Neural cell (in vitro differentiated cells): Measurements from ENCODE around the gene UBE2QL1. TPM values are rescaled to one million over a fixed set of nuclear protein-coding genes. Genes with fewer than 3 reads are reported as not detected.

ENCODE experiments used
- H2AFZ ChIP-seq: fragments of 200-600, 300-800 bp; sonication (generic), shearing (Covaris generic); 2 replicates; pipeline ENCODE4 v1.6.0; 2014; ENCODE audit warnings: low read depth, mild to moderate bottlenecking, antibody characterized with exemption, low read length, moderate library complexity
- H3F3A ChIP-seq: fragments of 200-600 bp; shearing (Covaris generic); 2 replicates; pipeline ENCODE4 v1.6.1; 2016; ENCODE audit warnings: mild to moderate bottlenecking, moderate library complexity, mixed read lengths, antibody characterized with exemption, low read length; ENCODE audit not compliant: insufficient read depth, poor library complexity, severe bottlenecking
- H3K27ac ChIP-seq: fragments of 200-600, 300-800 bp; sonication (generic), shearing (Covaris generic); 2 replicates; pipeline ENCODE4 v1.5.1; 2014; ENCODE audit warnings: mild to moderate bottlenecking, low read length, moderate library complexity
- H3K27me3 ChIP-seq: fragments of 300-800, 200-600 bp; sonication (generic), shearing (Covaris generic); 2 replicates; pipeline ENCODE4 v1.6.0; 2014; ENCODE audit warnings: mild to moderate bottlenecking, low read depth, low read length, moderate library complexity; ENCODE audit not compliant: insufficient read depth
- H3K36me3 ChIP-seq: fragments of 300-800, 200-600 bp; sonication (generic), shearing (Covaris generic); 2 replicates; pipeline ENCODE4 v1.5.1; 2014; ENCODE audit warnings: mild to moderate bottlenecking, antibody characterized with exemption, low read length, moderate library complexity; ENCODE audit not compliant: insufficient read depth
- H3K4me2 ChIP-seq: fragments of 300-800, 200-600 bp; sonication (generic), shearing (Covaris generic); 2 replicates; pipeline ENCODE4 v1.6.0; 2014; ENCODE audit warnings: mild to moderate bottlenecking, low read length
- H3K4me3 ChIP-seq: fragments of 300-800, 200-600 bp; sonication (generic), shearing (Covaris generic); 2 replicates; pipeline ENCODE4 v1.5.1; 2014; ENCODE audit warnings: mild to moderate bottlenecking, low read length, moderate library complexity
- H3K79me2 ChIP-seq: fragments of 200-600 bp; shearing (Covaris generic); replicated peaks from 2 replicates; pipeline ENCODE4 v1.6.0; 2014; ENCODE audit warnings: mild to moderate bottlenecking, low read length, moderate library complexity; ENCODE audit not compliant: insufficient read depth
- H3K9ac ChIP-seq: fragments of 300-800, 200-600 bp; sonication (generic), shearing (Covaris generic); 2 replicates; pipeline ENCODE4 v1.6.1; 2016; ENCODE audit warnings: mild to moderate bottlenecking, low read length, mixed read lengths
- H3K9me2 ChIP-seq: fragments of 200-600 bp; shearing (Covaris generic); 2 replicates; pipeline ENCODE4 v1.6.1; 2016; ENCODE audit warnings: mild to moderate bottlenecking, low read length, mixed read lengths; ENCODE audit not compliant: insufficient read depth
- H3K9me3 ChIP-seq: fragments of 200-600, 300-800 bp; sonication (generic), shearing (Covaris generic); 2 replicates; pipeline ENCODE4 v1.6.1; 2016; ENCODE audit warnings: mild to moderate bottlenecking, mixed run types, low read length, moderate library complexity, mixed read lengths
- H4K20me1 ChIP-seq: fragments of 200-600 bp; shearing (Covaris generic); 2 replicates; pipeline ENCODE4 v1.6.1; 2016; ENCODE audit warnings: mild to moderate bottlenecking, mixed run types; ENCODE audit not compliant: insufficient read depth
- EP300 ChIP-seq: fragments of 450-650 bp; conservative IDR thresholded peaks from 2 replicates; pipeline ENCODE4 v1.6.1; 2014; ENCODE audit warnings: antibody characterized with exemption, mild to moderate bottlenecking, moderate library complexity; ENCODE audit not compliant: poor library complexity, severe bottlenecking
- EZH2 ChIP-seq: fragments of 200-600, 300-800 bp; shearing (Covaris generic), sonication (generic); IDR thresholded peaks from 2 replicates; pipeline ENCODE4 v1.6.1; 2014; ENCODE audit warnings: antibody characterized with exemption, low read length, borderline replicate concordance, mild to moderate bottlenecking; ENCODE audit not compliant: insufficient read depth, poor library complexity, severe bottlenecking
- MXI1 ChIP-seq: fragments of 450-650 bp; conservative IDR thresholded peaks from 2 replicates; pipeline ENCODE4 v1.6.1; 2014; ENCODE audit warnings: antibody characterized with exemption, mild to moderate bottlenecking; ENCODE audit not compliant: poor library complexity, severe bottlenecking
- POLR2AphosphoS5 ChIP-seq: IDR thresholded peaks from 2 replicates; pipeline ENCODE4 v1.6.1; 2012
- RAD21 ChIP-seq: fragments of 450-650 bp; conservative IDR thresholded peaks from 2 replicates; pipeline ENCODE4 v1.6.1; 2014; ENCODE audit warnings: antibody characterized with exemption, mild to moderate bottlenecking, moderate library complexity
- SMC3 ChIP-seq: fragments of 450-650 bp; conservative IDR thresholded peaks from 2 replicates; pipeline ENCODE4 v1.6.1; 2014; ENCODE audit warnings: antibody characterized with exemption, mild to moderate bottlenecking, moderate library complexity; ENCODE audit not compliant: poor library complexity
- TAF1 ChIP-seq: IDR thresholded peaks from 2 replicates; pipeline ENCODE4 v1.6.1; 2012; ENCODE audit warnings: low read depth
- polyA plus RNA-seq: library from polyadenylated mRNA; depleted of rRNA; stranded (reverse); fragments of >200 nt; gene quantifications from 2 replicates; pipeline ENCODE4 v1.2.3, GENCODE V29; 2014
- TF ChIP-seq, protein P1 (sequence below): IDR thresholded peaks from 2 replicates; pipeline ENCODE4 v1.6.1; 2012; ENCODE audit warnings: borderline replicate concordance
- TF ChIP-seq, protein P2 (sequence below): fragments of 450-650 bp; IDR thresholded peaks from 2 replicates; pipeline ENCODE4 v1.5.1; 2014; ENCODE audit warnings: antibody characterized with exemption, mild to moderate bottlenecking, moderate library complexity; ENCODE audit not compliant: poor library complexity, severe bottlenecking

Gene UBE2QL1
- polyA plus RNA-seq, 1 donor from 2014 or later = 13.8 TPM

DNA sequence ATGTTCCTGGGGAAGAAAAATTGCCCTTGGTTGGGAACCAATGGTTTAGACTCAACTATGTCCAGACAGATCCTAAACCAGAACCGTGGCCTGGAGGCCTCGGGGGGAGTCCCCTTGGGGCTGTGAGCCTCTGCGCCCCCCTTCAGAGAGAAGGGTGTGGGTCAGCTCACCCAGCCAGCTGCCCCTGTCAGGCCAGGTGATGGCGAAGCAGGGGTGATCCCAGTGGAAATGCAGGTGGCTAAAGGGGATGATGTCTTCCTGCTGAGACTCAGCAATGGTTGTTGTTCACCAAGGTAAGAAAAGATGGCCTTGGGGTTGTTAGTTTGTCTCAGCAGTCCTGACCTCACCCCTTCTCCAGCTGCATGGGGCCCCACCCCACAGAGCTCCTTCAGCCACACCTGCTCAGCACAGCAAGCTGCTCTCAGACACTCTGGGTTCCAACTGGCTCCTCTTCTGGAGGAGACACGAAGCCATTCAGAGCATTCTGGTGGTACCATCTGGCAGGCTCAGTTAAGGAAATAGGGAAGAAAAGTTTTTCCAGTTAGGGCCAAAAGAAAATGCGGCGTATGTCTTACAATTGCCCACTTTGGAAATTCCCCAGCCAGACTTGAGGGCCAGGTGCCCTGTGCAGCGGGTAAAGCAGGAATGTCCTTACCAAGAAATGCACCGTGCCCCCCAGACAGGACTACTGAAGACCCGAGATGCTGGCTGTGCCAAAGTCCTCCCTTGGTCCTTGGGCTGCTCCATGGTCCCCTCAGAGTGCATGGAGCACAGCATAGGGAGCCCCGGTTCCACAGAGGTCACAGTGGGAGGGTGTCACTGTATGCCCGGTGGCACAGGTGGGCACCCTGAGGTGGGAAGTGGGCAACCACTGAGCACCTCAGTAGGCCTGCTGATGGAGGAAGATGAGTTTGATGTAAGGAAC, 94.0 kb downstream of the UBE2QL1 start:
- Histone ChIP-seq H3K4me2 (no peak overlapping the region), H3K36me3 (no peaks in the 10 kb centered on the region), H3K27me3 (no peaks in the 10 kb centered on the region), H3K9me3 (no peaks in the 10 kb centered on the region), H2AFZ (no peak overlapping the region), H3K79me2 (no peaks in the 10 kb centered on the region), H3K9me2 (no peaks in the 10 kb centered on the region), H3K4me3 (no peak overlapping the region), H4K20me1 (no peaks in the 10 kb centered on the region), H3F3A (no peaks in the 10 kb centered on the region), H3K27ac (no peak overlapping the region), H3K9ac (no peak overlapping the region)
- TF ChIP-seq, protein P1, sequence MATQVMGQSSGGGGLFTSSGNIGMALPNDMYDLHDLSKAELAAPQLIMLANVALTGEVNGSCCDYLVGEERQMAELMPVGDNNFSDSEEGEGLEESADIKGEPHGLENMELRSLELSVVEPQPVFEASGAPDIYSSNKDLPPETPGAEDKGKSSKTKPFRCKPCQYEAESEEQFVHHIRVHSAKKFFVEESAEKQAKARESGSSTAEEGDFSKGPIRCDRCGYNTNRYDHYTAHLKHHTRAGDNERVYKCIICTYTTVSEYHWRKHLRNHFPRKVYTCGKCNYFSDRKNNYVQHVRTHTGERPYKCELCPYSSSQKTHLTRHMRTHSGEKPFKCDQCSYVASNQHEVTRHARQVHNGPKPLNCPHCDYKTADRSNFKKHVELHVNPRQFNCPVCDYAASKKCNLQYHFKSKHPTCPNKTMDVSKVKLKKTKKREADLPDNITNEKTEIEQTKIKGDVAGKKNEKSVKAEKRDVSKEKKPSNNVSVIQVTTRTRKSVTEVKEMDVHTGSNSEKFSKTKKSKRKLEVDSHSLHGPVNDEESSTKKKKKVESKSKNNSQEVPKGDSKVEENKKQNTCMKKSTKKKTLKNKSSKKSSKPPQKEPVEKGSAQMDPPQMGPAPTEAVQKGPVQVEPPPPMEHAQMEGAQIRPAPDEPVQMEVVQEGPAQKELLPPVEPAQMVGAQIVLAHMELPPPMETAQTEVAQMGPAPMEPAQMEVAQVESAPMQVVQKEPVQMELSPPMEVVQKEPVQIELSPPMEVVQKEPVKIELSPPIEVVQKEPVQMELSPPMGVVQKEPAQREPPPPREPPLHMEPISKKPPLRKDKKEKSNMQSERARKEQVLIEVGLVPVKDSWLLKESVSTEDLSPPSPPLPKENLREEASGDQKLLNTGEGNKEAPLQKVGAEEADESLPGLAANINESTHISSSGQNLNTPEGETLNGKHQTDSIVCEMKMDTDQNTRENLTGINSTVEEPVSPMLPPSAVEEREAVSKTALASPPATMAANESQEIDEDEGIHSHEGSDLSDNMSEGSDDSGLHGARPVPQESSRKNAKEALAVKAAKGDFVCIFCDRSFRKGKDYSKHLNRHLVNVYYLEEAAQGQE = no peak
- TF ChIP-seq, protein P2, sequence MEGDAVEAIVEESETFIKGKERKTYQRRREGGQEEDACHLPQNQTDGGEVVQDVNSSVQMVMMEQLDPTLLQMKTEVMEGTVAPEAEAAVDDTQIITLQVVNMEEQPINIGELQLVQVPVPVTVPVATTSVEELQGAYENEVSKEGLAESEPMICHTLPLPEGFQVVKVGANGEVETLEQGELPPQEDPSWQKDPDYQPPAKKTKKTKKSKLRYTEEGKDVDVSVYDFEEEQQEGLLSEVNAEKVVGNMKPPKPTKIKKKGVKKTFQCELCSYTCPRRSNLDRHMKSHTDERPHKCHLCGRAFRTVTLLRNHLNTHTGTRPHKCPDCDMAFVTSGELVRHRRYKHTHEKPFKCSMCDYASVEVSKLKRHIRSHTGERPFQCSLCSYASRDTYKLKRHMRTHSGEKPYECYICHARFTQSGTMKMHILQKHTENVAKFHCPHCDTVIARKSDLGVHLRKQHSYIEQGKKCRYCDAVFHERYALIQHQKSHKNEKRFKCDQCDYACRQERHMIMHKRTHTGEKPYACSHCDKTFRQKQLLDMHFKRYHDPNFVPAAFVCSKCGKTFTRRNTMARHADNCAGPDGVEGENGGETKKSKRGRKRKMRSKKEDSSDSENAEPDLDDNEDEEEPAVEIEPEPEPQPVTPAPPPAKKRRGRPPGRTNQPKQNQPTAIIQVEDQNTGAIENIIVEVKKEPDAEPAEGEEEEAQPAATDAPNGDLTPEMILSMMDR = no peak
- no peak for TF ChIP-seq EP300
- TF ChIP-seq TAF1 = no peak
- TF ChIP-seq SMC3 = no peak
- no peak for TF ChIP-seq RAD21

DNA sequence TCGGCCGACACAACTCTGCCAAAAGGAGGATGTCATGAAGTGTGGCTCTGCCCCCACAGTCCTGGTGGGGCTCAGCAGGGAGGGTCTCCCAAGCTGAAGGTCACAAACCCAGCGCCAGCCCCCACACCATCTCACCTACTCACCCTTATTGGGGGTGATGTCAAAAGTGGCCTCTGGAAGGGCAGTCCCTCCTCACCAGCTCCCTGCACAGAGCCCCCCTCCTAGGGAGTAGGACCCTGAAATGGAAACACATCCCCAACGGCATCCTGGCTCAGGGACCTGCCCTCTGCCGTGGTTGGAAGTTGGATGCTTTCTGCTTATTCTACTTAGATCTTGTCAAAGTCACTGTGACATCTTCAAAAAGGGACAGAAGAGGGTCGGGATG, 94.7 kb downstream of the UBE2QL1 start:
- H4K20me1 ChIP-seq = no peaks in the 10 kb centered on the region
- no peaks in the 10 kb centered on the region for H3K79me2 ChIP-seq
- no peaks in the 10 kb centered on the region for H3K9me3 ChIP-seq
- TF ChIP-seq EZH2 = no peak
- TF ChIP-seq, protein P2 = no peak
- TF ChIP-seq TAF1 = no peak
- no peak for TF ChIP-seq POLR2AphosphoS5
- TF ChIP-seq MXI1 = no peak
- TF ChIP-seq, protein P1 = no peak
- TF ChIP-seq SMC3 = no peak
- TF ChIP-seq EP300 = no peak
- no peak for TF ChIP-seq RAD21
- no peak overlapping the region for H3K27ac ChIP-seq
- H3K36me3 ChIP-seq = no peaks in the 10 kb centered on the region
- no peak overlapping the region for H2AFZ ChIP-seq
- H3K27me3 ChIP-seq = no peaks in the 10 kb centered on the region
- H3K9ac ChIP-seq = no peak overlapping the region
- no peak overlapping the region for H3K4me2 ChIP-seq
- no peak overlapping the region for H3K4me3 ChIP-seq
- no peaks in the 10 kb centered on the region for H3K9me2 ChIP-seq
- H3F3A ChIP-seq = no peaks in the 10 kb centered on the region
